Heart left ventricle (tissue), 13 donors: ENCODE results near the gene ARHGEF17.

Experiments used
- CTCF ChIP-seq, 12 donors: fragments of 200-600 bp; sonication (generic) in 4 of 12; IDR thresholded peaks; one replicate each; pipeline versions ENCODE4 v1.5.0 to v1.8.0; 2018 to 2022; ENCODE audit warnings: antibody characterized with exemption in 12 of 12, mild to moderate bottlenecking in 5 of 12
- POLR2A ChIP-seq, 2 donors: fragments of 450-650 bp; IDR thresholded peaks; one replicate each; pipeline ENCODE4 v1.6.1; 2017; ENCODE audit warnings: antibody characterized with exemption in 2 of 2, mild to moderate bottlenecking in 2 of 2, moderate library complexity in 2 of 2
- donor health status: ischemic (EF 13 %, LVEDD 7.1; RV severe dilation, severe dysfunction).
- donor health status: DM: no; HTN: yes; CAD: no.
- donor health status: DM: no; HTN: no; CAD: no.
- donor health status: ischemic (EF 25% LVEDD 6.9; RV normal size, moderate dysfunction).
- donor health status: ischemic (EF 25% LVEDD 5.7; RV mildly dilated, moderate dysfunction).
- donor health status: ischemic (EF 35%, LVEDD 5.7; RV mildly dilated, moderate dysfunction).
- donor health status: nonischemic (EF 11% LVEDD 7.7; RV severe dilation, severe dysfunction).
- donor health status: DM: yes; HTN: yes; CAD: no.
- donor health status: PGD.
- donor health status: ischemic (EF 29% LVEDD 5.4; RV normal size, mild dysfunction).
- donor health status: nonischemic (EF 23%, LVEDD 6.1; RV moderate dilation, normal function).

- TF ChIP-seq CTCF (IDR thresholded peaks at IDR 0.05), result no peak
- TF ChIP-seq POLR2A (IDR thresholded peaks at IDR 0.05), result no peak
Measured at GRCh38 chr11:73345481-73346160, 37.5 kb downstream of the ARHGEF17 start.
